Activated CD4-positive, alpha-beta T cell treated with anti-CD3 and anti-CD28 coated beads, Interleukin-2, amount 50 U/mL, for 16 hours (primary cell): ENCODE results near the gene ABCC3.
"Not testable (repeated sequence)": the region's sequence is repeated elsewhere in the genome, so short reads cannot be mapped to it uniquely, and the experiment has no call there.

Experiments used
- DNase-seq: peaks from one replicate; pipeline ENCODE4 v3.0.0-alpha.2; 2020

The ABCC3 gene

GRCh38 chr17:50668025-50668837 is 33.5 kb downstream of the ABCC3 start:
- DNase-seq: no peak

GRCh38 chr17:50668838-50669581 is 34.3 kb downstream of the ABCC3 start:
- DNase-seq: no peak

- no peak for DNase-seq
Observed at GRCh38 chr17:50672071-50672470, 37.4 kb downstream of the ABCC3 start.

- no peak for DNase-seq
Observed at GRCh38 chr17:50672831-50673551, 38.3 kb downstream of the ABCC3 start.

GRCh38 chr17:50675190-50675589 is 40.5 kb downstream of the ABCC3 start:
- DNase-seq: no peak

GRCh38 chr17:50675627-50676026 is 40.9 kb downstream of the ABCC3 start:
- DNase-seq: no peak

GRCh38 chr17:50676065-50676975 is 41.6 kb downstream of the ABCC3 start:
- no peak for DNase-seq

- DNase-seq: no peak
Observed at GRCh38 chr17:50677851-50678375, 43.2 kb downstream of the ABCC3 start.

- DNase-seq: no peak
Observed at GRCh38 chr17:50679008-50679544, 44.4 kb downstream of the ABCC3 start.

- DNase-seq: no peak
Observed at GRCh38 chr17:50680126-50680525, 45.4 kb downstream of the ABCC3 start.

- not testable (repeated sequence) for DNase-seq
Observed at GRCh38 chr17:50680543-50681262, 46.0 kb downstream of the ABCC3 start.

GRCh38 chr17:50681263-50682200 is 46.9 kb downstream of the ABCC3 start:
- no peak for DNase-seq

DNA sequence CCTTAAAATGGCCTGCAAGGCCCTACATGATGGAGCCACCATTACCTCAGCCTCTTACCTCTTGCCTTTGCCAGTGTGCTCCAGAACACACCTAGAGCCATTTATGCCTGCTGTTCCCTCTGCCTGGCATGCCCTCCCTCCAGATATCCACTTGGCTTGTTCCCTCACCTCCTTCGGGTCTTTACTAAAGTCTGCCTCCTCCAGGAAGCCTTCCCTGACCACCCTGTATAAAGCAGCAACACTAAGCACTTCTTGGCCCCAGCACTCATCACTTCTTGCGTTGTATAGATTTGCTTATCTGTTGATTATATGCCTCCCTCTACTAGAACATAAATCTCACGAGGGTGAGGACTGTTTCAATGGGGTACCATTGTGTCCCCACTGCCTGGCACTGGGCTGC is 47.8 kb downstream of the ABCC3 start:
- DNase-seq: no peak

DNA sequence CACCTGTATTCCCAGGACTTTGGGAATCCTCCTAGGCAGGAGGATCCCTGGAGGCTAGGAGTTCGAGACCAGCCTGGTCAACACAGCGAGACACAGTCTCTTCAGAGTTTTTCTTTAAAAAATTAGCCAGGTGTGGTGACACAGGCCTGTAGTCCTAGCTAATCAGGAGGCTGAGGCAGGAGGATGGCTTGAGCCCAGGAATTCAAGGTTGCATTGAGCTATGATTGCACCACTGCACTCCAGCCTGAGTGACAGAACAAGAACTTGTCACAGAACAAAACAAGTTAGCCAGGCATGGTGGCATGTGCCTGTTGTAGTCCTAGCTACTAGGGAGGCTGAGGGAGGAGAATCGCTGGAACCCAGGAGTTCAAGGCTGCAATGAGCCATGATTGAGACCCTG is 48.3 kb downstream of the ABCC3 start:
- no peak for DNase-seq

GRCh38 chr17:50683434-50684287 is 49.0 kb downstream of the ABCC3 start:
- DNase-seq: no peak

GRCh38 chr17:50684288-50684611 is 49.6 kb downstream of the ABCC3 start:
- DNase-seq: no peak

DNA sequence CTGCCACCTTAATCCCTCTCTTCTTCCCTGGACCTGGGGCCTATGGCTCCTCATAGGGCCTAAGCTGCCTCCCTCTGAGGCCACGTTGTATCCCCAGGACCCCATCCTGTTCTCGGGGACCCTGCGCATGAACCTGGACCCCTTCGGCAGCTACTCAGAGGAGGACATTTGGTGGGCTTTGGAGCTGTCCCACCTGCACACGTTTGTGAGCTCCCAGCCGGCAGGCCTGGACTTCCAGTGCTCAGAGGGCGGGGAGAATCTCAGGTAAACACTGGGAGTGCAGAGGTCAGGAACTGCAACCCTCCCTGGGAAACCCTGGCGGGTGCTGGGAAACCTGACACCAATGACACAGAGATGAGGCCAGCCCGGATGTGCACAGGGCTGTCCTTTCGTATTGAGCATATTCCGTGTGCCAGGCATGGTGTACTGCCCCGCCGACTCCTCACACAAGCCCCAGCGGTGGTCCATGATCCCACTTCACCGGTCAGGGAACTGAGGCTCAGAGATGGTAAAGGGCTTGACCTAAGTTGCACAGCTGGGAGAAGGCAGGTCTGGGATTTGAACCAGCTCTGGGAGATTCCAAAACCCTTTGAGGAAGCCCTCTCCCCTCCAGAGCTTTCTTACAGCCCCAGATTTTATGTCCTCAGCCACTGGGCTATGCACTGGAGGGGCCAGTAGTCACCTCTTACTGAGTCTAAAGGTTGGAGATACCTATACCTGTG is 50.1 kb downstream of the ABCC3 start:
- DNase-seq: no peak

DNA sequence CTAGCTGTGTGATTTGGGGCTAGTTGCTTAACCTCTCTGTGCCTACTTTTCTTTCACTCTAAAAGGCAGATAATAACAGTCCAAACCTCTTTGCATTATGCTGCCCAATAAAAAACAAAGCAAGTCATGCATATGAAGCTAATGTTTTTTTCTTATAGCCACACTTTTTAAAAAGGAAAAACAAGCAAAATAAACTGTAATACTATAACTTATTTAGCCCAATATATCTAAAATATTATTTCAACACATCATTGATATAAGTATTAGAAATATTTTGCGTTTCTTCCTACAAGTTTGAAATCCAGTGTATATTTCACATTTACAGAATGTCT is 50.6 kb downstream of the ABCC3 start:
- no peak for DNase-seq
